PC-9 (cell line): ENCODE results near the gene JADE3. TPM values are rescaled to one million over a fixed set of nuclear protein-coding genes. Genes with fewer than 3 reads are reported as not detected.

Source experiments
- BruUV-seq: library from RNA; stranded (reverse); fragments of 400-500 nt; replicated peaks from 2 replicates; lab custom pipeline; 2021; lab: Mats Ljungman, UMichigan
- CTCF ChIA-PET: fragments of 300-600 bp; sonication (Branson Sonifier 250); formaldehyde crosslinking; loops from one replicate; lab custom pipeline; 2022; ENCODE audit warnings: antibody characterized with exemption; lab: Charles Lee
- POLR2A ChIA-PET: fragments of 300-600 bp; sonication (Branson Sonifier 250); formaldehyde crosslinking; loops from one replicate; lab custom pipeline; 2022; ENCODE audit warnings: antibody characterized with exemption; ENCODE audit not compliant: unreplicated experiment; lab: Charles Lee
- DNase-seq, 2 experiments: peaks; one replicate each; pipeline versions ENCODE4 v3.0.0 to v3.0.0-alpha.2; 2015 to 2022; ENCODE audit warnings: mixed read lengths in 1 of 2
- H2AFZ ChIP-seq: fragments of 200-600 bp; sonication (generic); 2 replicates; pipeline ENCODE4 v1.8.1; 2017; ENCODE audit warnings: antibody characterized with exemption
- H3F3A ChIP-seq: fragments of 200-600 bp; sonication (generic); 2 replicates; pipeline ENCODE4 v1.8.1; 2017; ENCODE audit warnings: antibody characterized with exemption, mild to moderate bottlenecking, low read depth; ENCODE audit not compliant: insufficient read depth
- H3K27ac ChIP-seq: fragments of 200-600 bp; sonication (generic); 2 replicates; pipeline ENCODE4 v1.6.1; 2016; ENCODE audit warnings: mixed run types
- H3K27me3 ChIP-seq: fragments of 200-600 bp; sonication (generic); 2 replicates; pipeline ENCODE4 v1.6.1; 2016; ENCODE audit warnings: low read depth, mixed run types; ENCODE audit not compliant: insufficient read depth
- H3K36me3 ChIP-seq: fragments of 200-600 bp; sonication (generic); 2 replicates; pipeline ENCODE4 v1.6.1; 2016; ENCODE audit warnings: low read depth, mixed run types
- H3K4me1 ChIP-seq: fragments of 200-600 bp; sonication (generic); replicated peaks from 2 replicates; pipeline ENCODE4 v1.6.1; 2016; ENCODE audit warnings: mixed run types; ENCODE audit not compliant: insufficient read depth
- H3K4me2 ChIP-seq: fragments of 200-600 bp; sonication (generic); 2 replicates; pipeline ENCODE4 v1.6.1; 2017; ENCODE audit warnings: mixed run types
- H3K4me3 ChIP-seq: fragments of 200-600 bp; sonication (generic); 2 replicates; pipeline ENCODE4 v1.6.1; 2016; ENCODE audit warnings: mixed run types
- H3K79me2 ChIP-seq: fragments of 200-600 bp; sonication (generic); 2 replicates; pipeline ENCODE4 v1.6.1; 2017; ENCODE audit warnings: low read depth, mixed run types
- H3K9me2 ChIP-seq: fragments of 200-600 bp; sonication (generic); 2 replicates; pipeline ENCODE4 v1.8.1; 2017; ENCODE audit warnings: mild to moderate bottlenecking; ENCODE audit not compliant: insufficient read depth
- H3K9me3 ChIP-seq: fragments of 200-600 bp; sonication (generic); 2 replicates; pipeline ENCODE4 v1.8.1; 2016; ENCODE audit warnings: low read depth; ENCODE audit not compliant: insufficient read depth
- H4K20me1 ChIP-seq: fragments of 200-600 bp; sonication (generic); 2 replicates; pipeline ENCODE4 v1.8.1; 2017; ENCODE audit not compliant: insufficient read depth
- EZH2 ChIP-seq: fragments of 200-600 bp; sonication (generic); IDR thresholded peaks from 2 replicates; pipeline ENCODE4 v1.8.0; 2017; ENCODE audit warnings: antibody characterized with exemption, low read depth
- intact Hi-C: fragments of 100-400 bp; cut with micrococcal nuclease; formaldehyde crosslinking; loops from one replicate; pipeline ENCODE4 v1.10.0; 2022; ENCODE audit not compliant: unreplicated experiment
- total RNA-seq: library from RNA; stranded (reverse); gene quantifications from 2 replicates; pipeline ENCODE4 v1.2.3, GENCODE V29; 2021
- TF ChIP-seq, protein P1 (sequence below): fragments of 200-600 bp; sonication (generic); conservative IDR thresholded peaks from 2 replicates; pipeline ENCODE4 v1.6.1; 2017; ENCODE audit warnings: mixed run types, antibody characterized with exemption, mild to moderate bottlenecking, moderate library complexity

Gene JADE3
- total RNA-seq, 1 experiment from 2014 or later = 10.9 TPM

- BruUV-seq = no TSS peak
Measured at GRCh38 chrX:46876901-46877300, 35.3 kb upstream of the JADE3 start.

GRCh38 chrX:46882266-46882665, 30.0 kb upstream of the JADE3 start:
- Histone ChIP-seq H3K27ac (no peak overlapping the region), H3K4me1 (no peaks in the 10 kb centered on the region), H3K4me3 (no peak overlapping the region), H3K79me2 (no peaks in the 10 kb centered on the region), H3K27me3 (no peaks in the 10 kb centered on the region), H4K20me1 (no peaks in the 10 kb centered on the region), H2AFZ (no peak overlapping the region), H3K36me3 (no peaks in the 10 kb centered on the region), H3K9me2 (no peaks in the 10 kb centered on the region), H3K9me3 (no peaks in the 10 kb centered on the region), H3F3A (no peaks in the 10 kb centered on the region), H3K4me2 (no peak overlapping the region)
- DNase-seq = no peak
- no TSS peak for BruUV-seq
- intact Hi-C loops = no loop called here
- POLR2A ChIA-PET = no interaction called here
- TF ChIP-seq, protein P1, sequence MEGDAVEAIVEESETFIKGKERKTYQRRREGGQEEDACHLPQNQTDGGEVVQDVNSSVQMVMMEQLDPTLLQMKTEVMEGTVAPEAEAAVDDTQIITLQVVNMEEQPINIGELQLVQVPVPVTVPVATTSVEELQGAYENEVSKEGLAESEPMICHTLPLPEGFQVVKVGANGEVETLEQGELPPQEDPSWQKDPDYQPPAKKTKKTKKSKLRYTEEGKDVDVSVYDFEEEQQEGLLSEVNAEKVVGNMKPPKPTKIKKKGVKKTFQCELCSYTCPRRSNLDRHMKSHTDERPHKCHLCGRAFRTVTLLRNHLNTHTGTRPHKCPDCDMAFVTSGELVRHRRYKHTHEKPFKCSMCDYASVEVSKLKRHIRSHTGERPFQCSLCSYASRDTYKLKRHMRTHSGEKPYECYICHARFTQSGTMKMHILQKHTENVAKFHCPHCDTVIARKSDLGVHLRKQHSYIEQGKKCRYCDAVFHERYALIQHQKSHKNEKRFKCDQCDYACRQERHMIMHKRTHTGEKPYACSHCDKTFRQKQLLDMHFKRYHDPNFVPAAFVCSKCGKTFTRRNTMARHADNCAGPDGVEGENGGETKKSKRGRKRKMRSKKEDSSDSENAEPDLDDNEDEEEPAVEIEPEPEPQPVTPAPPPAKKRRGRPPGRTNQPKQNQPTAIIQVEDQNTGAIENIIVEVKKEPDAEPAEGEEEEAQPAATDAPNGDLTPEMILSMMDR = no peak
- no peak for TF ChIP-seq EZH2
- CTCF ChIA-PET = interaction anchor here (0.6 kb wide), 1 partner anchor 178 kb away, joined by 5 read pairs; no protein-coding TSS in a partner anchor

More at GRCh38 chrX:46876901-46877300, 35.3 kb upstream of the JADE3 start:
- H3K9me2 ChIP-seq = no peaks in the 10 kb centered on the region
- H3K4me3 ChIP-seq = no peak overlapping the region
- no peak overlapping the region for H2AFZ ChIP-seq
- no peaks in the 10 kb centered on the region for H3F3A ChIP-seq
- no peak for DNase-seq
- H3K4me2 ChIP-seq = no peak overlapping the region
- H3K79me2 ChIP-seq = no peaks in the 10 kb centered on the region
- intact Hi-C loops = no loop called here
- H3K4me1 ChIP-seq = no peaks in the 10 kb centered on the region
- POLR2A ChIA-PET = no interaction called here
- H3K9me3 ChIP-seq = no peaks in the 10 kb centered on the region
- H3K27ac ChIP-seq = no peak overlapping the region
- no peak for TF ChIP-seq EZH2
- TF ChIP-seq, protein P1 = no peak
- H3K27me3 ChIP-seq = no peaks in the 10 kb centered on the region
- no peaks in the 10 kb centered on the region for H4K20me1 ChIP-seq
- H3K36me3 ChIP-seq = no peaks in the 10 kb centered on the region
- CTCF ChIA-PET = no interaction called here

DNA sequence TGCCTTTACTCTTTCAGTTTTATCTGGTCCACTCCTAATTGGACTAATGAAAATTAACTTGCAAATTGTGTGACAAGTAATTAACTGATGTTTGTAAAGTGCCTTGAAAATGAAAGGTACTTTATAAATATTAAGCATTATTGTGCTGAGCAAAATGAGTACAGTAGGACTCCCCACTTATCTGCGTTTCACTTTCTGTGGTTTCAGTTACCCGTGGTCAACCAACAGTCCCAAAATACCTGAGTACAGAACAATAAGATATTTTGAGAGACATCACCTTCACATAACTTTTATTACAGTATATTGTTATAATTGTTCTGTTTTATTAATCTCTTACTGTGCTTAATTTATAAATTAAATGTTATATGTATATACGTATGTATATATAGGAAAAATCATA, 27.4 kb upstream of the JADE3 start:
- DNase-seq = no peak
- no peaks in the 10 kb centered on the region for H4K20me1 ChIP-seq
- H3K9me2 ChIP-seq = no peaks in the 10 kb centered on the region
- no peaks in the 10 kb centered on the region for H3K79me2 ChIP-seq
- H3K27ac ChIP-seq = no peak overlapping the region
- no peak overlapping the region for H3K4me2 ChIP-seq
- H2AFZ ChIP-seq = no peak overlapping the region
- TF ChIP-seq, protein P1 = no peak
- TF ChIP-seq EZH2 = no peak
- CTCF ChIA-PET = no interaction called here
- H3K4me1 ChIP-seq = no peaks in the 10 kb centered on the region
- H3K9me3 ChIP-seq = no peaks in the 10 kb centered on the region
- H3K27me3 ChIP-seq = no peaks in the 10 kb centered on the region
- POLR2A ChIA-PET = no interaction called here
- no peaks in the 10 kb centered on the region for H3K36me3 ChIP-seq
- intact Hi-C loops = no loop called here
- no peaks in the 10 kb centered on the region for H3F3A ChIP-seq
- no TSS peak for BruUV-seq
- no peak overlapping the region for H3K4me3 ChIP-seq
